GM12878 (cell line): ENCODE data around the gene ANKRD44. TPM values are rescaled to one million over a fixed set of nuclear protein-coding genes. Genes with fewer than 3 reads are reported as not detected.

Source experiments
- ATAC-seq: fragments of 200-7000 bp; cut with Tn5 transposase; 3 replicates; pipeline ENCODE4 v1.9.1; 2020; ENCODE audit warnings: mild to moderate bottlenecking, moderate library complexity
- BruUV-seq: library from RNA; stranded (reverse); fragments of 400-500 nt; replicated peaks from 2 replicates; lab custom pipeline; 2021; lab: Mats Ljungman, UMichigan
- CTCF ChIA-PET: fragments of 300-600 bp; sonication (Branson Sonifier 250); formaldehyde crosslinking; extraction: SDS; loops from one replicate; lab custom pipeline; 2021; ENCODE audit warnings: inconsistent platforms; lab: Yijun Ruan, JAX
- POLR2A ChIA-PET: fragments of 350-600 bp; formaldehyde crosslinking; extraction: SDS; loops from one replicate; lab custom pipeline; 2021; ENCODE audit warnings: inconsistent platforms; lab: Charles Lee
- RAD21 ChIA-PET: fragments of 300-600 bp; sonication (Branson Sonifier 250); formaldehyde crosslinking; loops from one replicate; lab custom pipeline; 2023; ENCODE audit warnings: antibody characterized with exemption; ENCODE audit not compliant: unreplicated experiment; lab: Charles Lee
- SMC1A ChIA-PET: fragments of 300-600 bp; sonication (Branson Sonifier 250); formaldehyde crosslinking; loops from one replicate; lab custom pipeline; 2023; ENCODE audit not compliant: unreplicated experiment, uncharacterized antibody; lab: Charles Lee
- DNase-seq: peaks from one replicate; pipeline ENCODE4 v3.0.0-alpha.2; 2011; ENCODE audit warnings: low read depth, low spot score
- FAIRE-seq: peaks from 3 replicates; lab custom pipeline; 2011; peaks lifted over from hg19 to GRCh38; lab: Jason Lieb, UNC
- H2AFZ ChIP-seq: 2 replicates; pipeline ENCODE4 v1.6.0; 2011; ENCODE audit warnings: low read depth, low read length, control low read depth; ENCODE audit not compliant: control insufficient read depth
- H3K27ac ChIP-seq: 2 replicates; pipeline ENCODE4 v1.5.1; 2011; ENCODE audit warnings: control low read depth; ENCODE audit not compliant: control insufficient read depth, insufficient read depth
- H3K27me3 ChIP-seq, 2 experiments: replicated peaks in 1 of 2; 2 replicates each; pipeline versions ENCODE4 v1.6.0 to v1.6.1; 2011; ENCODE audit warnings: low read length in 1 of 2; ENCODE audit not compliant: control insufficient read depth in 2 of 2, insufficient read depth in 2 of 2
- H3K36me3 ChIP-seq, 2 experiments: 2 replicates each; pipeline ENCODE4 v1.5.1; 2011; ENCODE audit warnings: low read length in 1 of 2; ENCODE audit not compliant: control insufficient read depth in 2 of 2, insufficient read depth in 2 of 2
- H3K4me1 ChIP-seq: 2 replicates; pipeline ENCODE4 v1.6.1; 2011; ENCODE audit warnings: mild to moderate bottlenecking, low read length, moderate library complexity, mixed read lengths; ENCODE audit not compliant: control insufficient read depth, insufficient read depth
- H3K4me2 ChIP-seq: 2 replicates; pipeline ENCODE4 v1.6.0; 2011; ENCODE audit warnings: control low read depth; ENCODE audit not compliant: control insufficient read depth, insufficient read depth
- H3K4me3 ChIP-seq: fragments of 200-600 bp; sonication (generic); 2 replicates; pipeline ENCODE4 v1.5.1; 2016
- H3K79me2 ChIP-seq: 2 replicates; pipeline ENCODE4 v1.6.0; 2011; ENCODE audit warnings: low read length; ENCODE audit not compliant: control insufficient read depth, insufficient read depth
- H3K9ac ChIP-seq: 2 replicates; pipeline ENCODE4 v1.8.0; 2011; ENCODE audit warnings: low read length, control low read depth, mixed read lengths; ENCODE audit not compliant: control insufficient read depth, insufficient read depth
- H3K9me3 ChIP-seq: replicated peaks from 3 replicates; pipeline ENCODE4 v1.5.1; 2011; ENCODE audit warnings: mild to moderate bottlenecking, low read length; ENCODE audit not compliant: control insufficient read depth, insufficient read depth
- H4K20me1 ChIP-seq: 2 replicates; pipeline ENCODE4 v1.6.0; 2011; ENCODE audit not compliant: control insufficient read depth, insufficient read depth
- BRCA1 ChIP-seq: IDR thresholded peaks from 2 replicates; pipeline ENCODE4 v1.6.1; 2011; ENCODE audit warnings: low read depth, low read length, improper control_type of control experiment
- CREB1 ChIP-seq: IDR thresholded peaks from 2 replicates; pipeline ENCODE4 v1.6.1; 2012; ENCODE audit warnings: low read depth, mild to moderate bottlenecking, inconsistent platforms
- E2F4 ChIP-seq: IDR thresholded peaks from 2 replicates; pipeline ENCODE4 v1.6.1; 2012; ENCODE audit warnings: low read depth, low read length, improper control_type of control experiment
- IKZF1 ChIP-seq: fragments of 450-650 bp; conservative IDR thresholded peaks from 2 replicates; pipeline ENCODE4 v1.6.1; 2017; ENCODE audit warnings: antibody characterized with exemption, mild to moderate bottlenecking
- NFIC ChIP-seq: IDR thresholded peaks from 2 replicates; pipeline ENCODE4 v1.6.1; 2012; ENCODE audit warnings: low read depth, mild to moderate bottlenecking, inconsistent platforms, low read length, moderate library complexity
- PKNOX1 ChIP-seq: fragments of 450-650 bp; IDR thresholded peaks from 2 replicates; pipeline ENCODE4 v1.6.1; 2016; ENCODE audit warnings: mild to moderate bottlenecking
- SKIL ChIP-seq: fragments of 450-650 bp; IDR thresholded peaks from 2 replicates; pipeline ENCODE4 v1.6.1; 2017; ENCODE audit warnings: mild to moderate bottlenecking, low read depth, inconsistent platforms; ENCODE audit not compliant: poor library complexity, severe bottlenecking
- TAF1 ChIP-seq: IDR thresholded peaks from 2 replicates; pipeline ENCODE4 v1.6.1; 2011; ENCODE audit warnings: mild to moderate bottlenecking, low read depth, low read length, borderline replicate concordance
- ZBTB11 ChIP-seq: fragments of 450-650 bp; formaldehyde crosslinking; IDR thresholded peaks from 2 replicates; pipeline ENCODE4 v1.5.0; 2022; ENCODE audit warnings: mild to moderate bottlenecking, missing genetic modification characterization
- ZBTB33 ChIP-seq: fragments of 450-650 bp; IDR thresholded peaks from 2 replicates; pipeline ENCODE4 v1.6.1; 2017; ENCODE audit warnings: mild to moderate bottlenecking
- ZNF217 ChIP-seq: fragments of 450-650 bp; IDR thresholded peaks from 2 replicates; pipeline ENCODE4 v1.6.1; 2017; ENCODE audit warnings: antibody characterized with exemption, mild to moderate bottlenecking
- WGBS: methylation state at CpG from one replicate; pipeline ENCODE4 v1.1.6; 2016; ENCODE audit warnings: low lambda C conversion rate; ENCODE audit not compliant: insufficient replicate concordance, insufficient coverage; ENCODE audit errors: missing lambda C conversion rate; 5-methylcytosine and 5-hydroxymethylcytosine counted together
- in situ Hi-C: fragments of 300-500 bp; cut with MboI; formaldehyde crosslinking; loops from 9 replicates; pipeline ENCODE4 v1.14.3; 2018; ENCODE audit warnings: mixed read lengths
- intact Hi-C: fragments of 100-400 bp; cut with micrococcal nuclease; formaldehyde crosslinking; loops from one replicate; pipeline ENCODE4 v1.14.2; 2022; ENCODE audit not compliant: unreplicated experiment
- polyA plus RNA-seq, 11 experiments: library from polyadenylated mRNA; depleted of rRNA in 4 of 11; unstranded in 6 of 11; stranded (reverse) in 5 of 11; fragments of >200 nt; fragmentation: Nextera tagmentation in 4 of 11; fragmentation: Illumina TruSeq in 1 of 11; extraction: Ambion mirVana in 4 of 11; extraction: Trizol in 1 of 11; gene quantifications; 1 replicate in 1 of 11; 2 replicates in 10 of 11; pipeline versions ENCODE4 v1.2.1 to v1.2.3, GENCODE V29; 2011 to 2016; ENCODE audit warnings: inconsistent platforms in 2 of 11, missing spikeins in 2 of 11, low read depth in 1 of 11
- total RNA-seq, 4 experiments: library from RNA; depleted of rRNA in 3 of 4; stranded (reverse); fragments of >200 nt in 3 of 4; fragmentation: Illumina TruSeq in 1 of 4; extraction: Trizol in 1 of 4; gene quantifications; 2 replicates each; pipeline versions ENCODE4 v1.2.1 to v1.2.3, GENCODE V29; 2013 to 2021

The ANKRD44 gene
- total and polyA plus RNA-seq, 10 of the 15 experiments (the other 5 are each of a cell fraction or from before 2014, with no cell fraction given), result 19.1 to 99.1 (median 59.6) TPM

- TF ChIP-seq NFIC (no peak), ZNF217 (no peak), BRCA1 (no peak), SKIL (no peak), TAF1 (no peak)
These were observed 80.8 kb downstream of the ANKRD44 start (continued) for GRCh38 chr2:197229509-197230443.

GRCh38 chr2:197223451-197223850 is 87.1 kb downstream of the ANKRD44 start:
- RAD21 ChIA-PET, result no interaction called here
- H3K27ac ChIP-seq, result no peak overlapping the region
- no peak for TF ChIP-seq E2F4
- TF ChIP-seq ZBTB11 (CRISPR knock-in tag), result no peak
- no peak for TF ChIP-seq IKZF1
- TF ChIP-seq PKNOX1, result no peak
- TF ChIP-seq CREB1, result no peak
- no peak for TF ChIP-seq ZBTB33

More at GRCh38 chr2:197223451-197223850, 87.1 kb downstream of the ANKRD44 start:
- BruUV-seq, result no TSS peak
- intact Hi-C loops, result no loop called here
- peaks cover 0 to 4% of the 10 kb centered on the region in 2 experiments; a peak in 1 of 4 replicates for H3K36me3 ChIP-seq
- H3K9ac ChIP-seq, result no peak overlapping the region
- in situ Hi-C loops, result no loop called here
- ATAC-seq (no peak), FAIRE-seq (no peak), DNase-seq (no peak)
- ChIA-PET CTCF (no interaction called here), SMC1A (no interaction called here), POLR2A (interaction anchor here (0.6 kb wide), 1 partner anchor 64 kb away, joined by 8 read pairs; no protein-coding TSS in a partner anchor)
- no peak overlapping the region for H3K4me3 ChIP-seq
- no peak overlapping the region for H2AFZ ChIP-seq
- H3K79me2 ChIP-seq, result peaks cover 60% of the 10 kb centered on the region
- 97% methylated on average over 2 of the region's 2 CpGs for WGBS
- H3K9me3 ChIP-seq, result no peaks in the 10 kb centered on the region
- peaks cover 14% of the 10 kb centered on the region for H3K4me1 ChIP-seq
- no peak overlapping the region for H3K4me2 ChIP-seq
- no peaks in the 10 kb centered on the region for H3K27me3 ChIP-seq
- no peaks in the 10 kb centered on the region for H4K20me1 ChIP-seq
